NOMO-1 treated with dmso at 0.1 percent for 144 hours (cell line): ENCODE results near the gene OXLD1.
A peak's percentile ranks its signal among the peaks of the same experiment; 100 is the strongest.

Experiments
- DNase-seq: peaks from one replicate; lab custom pipeline; 2025; ENCODE audit not compliant: unreplicated experiment; lab: John Stamatoyannopoulos, UW

OXLD1 gene

DNA sequence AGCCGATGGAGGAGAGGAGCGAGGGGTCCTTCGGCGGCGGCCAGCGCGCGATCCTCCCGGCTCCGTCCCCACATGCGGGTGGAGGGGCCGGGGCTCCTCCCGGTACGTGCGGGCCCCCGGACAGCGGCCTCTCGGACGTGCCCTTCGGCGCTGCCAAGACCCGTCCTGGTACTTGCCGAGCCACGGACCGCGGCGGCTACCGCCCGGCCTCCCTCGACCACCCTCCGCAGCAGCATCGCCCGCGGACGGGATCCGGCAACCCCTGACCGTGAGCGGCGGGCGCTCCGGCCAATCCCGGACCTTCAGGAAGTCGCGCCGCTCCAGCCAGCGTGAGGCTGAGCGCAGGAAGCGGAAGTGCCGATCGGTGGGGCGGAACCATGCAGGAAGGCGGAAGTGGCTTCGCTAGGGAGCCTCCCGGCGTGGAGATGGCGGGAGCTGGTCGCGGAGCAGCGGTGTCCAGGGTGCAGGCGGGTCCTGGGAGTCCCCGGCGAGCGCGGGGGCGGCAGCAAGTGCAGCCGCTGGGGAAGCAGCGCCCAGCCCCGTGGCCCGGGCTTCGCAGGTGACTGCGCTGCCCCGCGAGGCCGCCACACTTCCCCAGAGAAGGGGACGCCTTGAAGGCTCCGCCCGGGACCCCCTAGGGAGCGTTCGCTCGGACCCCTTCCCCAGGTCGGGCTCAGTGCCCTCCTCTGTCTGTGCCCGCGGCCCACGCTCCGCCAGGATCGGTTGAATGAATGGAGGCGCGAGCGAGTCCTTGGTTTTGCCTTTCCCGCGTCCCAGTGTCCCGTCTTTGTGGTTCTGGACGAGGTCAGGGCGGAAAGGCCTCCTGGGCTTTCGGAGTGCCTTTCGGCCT, at the start of gene OXLD1, which contains the start of gene CCDC137:
TSS of gene OXLD1 (minus strand) at position 264 of the 850 bp plus-strand sequence. CDS start at position 236, 28 bp downstream.
TSS of gene CCDC137 (plus strand) at position 396 of the 850 bp plus-strand sequence. CDS start at position 426, 30 bp downstream.
- peak; percentile 93 for DNase-seq

DNA sequence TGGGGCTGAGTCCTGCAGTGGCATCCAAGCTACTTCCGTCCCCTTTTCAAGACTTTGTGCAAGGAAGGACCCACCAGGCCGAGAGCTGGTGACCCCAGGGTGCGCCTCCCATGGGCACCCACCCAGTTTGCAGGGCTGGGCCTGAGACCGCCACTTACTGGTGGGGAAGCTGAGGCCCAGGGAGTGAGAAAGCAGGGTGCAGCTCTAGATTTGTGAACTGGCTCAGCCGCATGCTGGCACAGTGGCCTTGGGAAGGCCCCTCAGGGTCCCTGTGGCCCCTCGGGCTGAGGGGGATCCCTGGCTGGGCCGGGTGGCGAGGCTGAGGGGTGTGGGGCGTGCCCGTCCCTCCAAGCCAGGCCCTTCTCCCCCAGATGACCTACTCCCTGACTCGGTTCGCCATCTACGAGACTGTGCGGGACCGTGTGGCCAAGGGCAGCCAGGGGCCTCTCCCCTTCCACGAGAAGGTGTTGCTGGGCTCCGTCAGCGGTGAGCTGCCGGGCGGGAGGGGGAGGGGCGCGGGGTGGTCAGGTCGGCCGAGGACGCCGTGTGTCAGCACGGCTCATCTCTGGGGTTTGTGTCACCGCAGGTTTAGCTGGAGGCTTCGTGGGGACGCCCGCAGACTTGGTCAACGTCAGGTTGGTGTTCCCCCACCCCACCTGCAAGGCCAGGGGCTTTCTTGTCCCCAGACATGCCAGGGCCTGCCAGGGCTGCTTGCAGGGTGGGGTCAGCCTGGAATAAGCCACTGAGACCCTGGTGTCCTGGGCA, 48.9 kb upstream of the OXLD1 start:
- DNase-seq, result no peak

DNA sequence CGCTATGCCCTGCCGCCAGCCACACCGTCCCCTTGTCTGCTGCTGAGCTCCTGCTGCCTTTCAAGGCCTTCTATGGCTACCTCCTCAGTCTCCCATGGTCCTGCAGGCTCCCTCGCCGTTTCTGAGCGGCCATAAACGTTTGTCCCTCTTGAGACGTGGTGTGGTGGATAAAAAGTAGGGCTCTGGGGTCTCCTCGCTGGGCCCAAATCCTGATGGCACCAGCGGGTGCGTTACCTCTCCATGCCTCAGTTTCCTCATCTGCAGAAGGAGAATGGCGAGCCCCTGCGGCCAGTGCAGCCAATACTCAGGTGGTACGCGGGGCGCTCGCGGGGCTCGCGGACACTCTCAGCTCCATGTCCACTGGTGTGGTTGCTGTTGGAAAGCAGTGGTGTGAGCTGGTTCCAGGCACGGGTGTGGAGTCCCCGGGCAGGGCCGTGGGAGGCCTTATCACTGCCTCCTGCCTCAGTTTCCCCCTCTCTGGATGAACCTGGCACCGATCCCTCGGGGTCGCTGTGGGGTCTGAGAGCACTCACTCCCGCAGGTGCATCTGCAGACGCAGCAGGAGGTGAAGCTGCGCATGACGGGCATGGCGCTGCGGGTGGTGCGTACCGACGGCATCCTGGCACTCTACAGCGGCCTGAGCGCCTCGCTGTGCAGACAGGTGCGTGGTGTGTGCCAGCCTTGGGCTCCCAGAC, 48.2 kb upstream of the OXLD1 start:
- DNase-seq, result no peak

DNA sequence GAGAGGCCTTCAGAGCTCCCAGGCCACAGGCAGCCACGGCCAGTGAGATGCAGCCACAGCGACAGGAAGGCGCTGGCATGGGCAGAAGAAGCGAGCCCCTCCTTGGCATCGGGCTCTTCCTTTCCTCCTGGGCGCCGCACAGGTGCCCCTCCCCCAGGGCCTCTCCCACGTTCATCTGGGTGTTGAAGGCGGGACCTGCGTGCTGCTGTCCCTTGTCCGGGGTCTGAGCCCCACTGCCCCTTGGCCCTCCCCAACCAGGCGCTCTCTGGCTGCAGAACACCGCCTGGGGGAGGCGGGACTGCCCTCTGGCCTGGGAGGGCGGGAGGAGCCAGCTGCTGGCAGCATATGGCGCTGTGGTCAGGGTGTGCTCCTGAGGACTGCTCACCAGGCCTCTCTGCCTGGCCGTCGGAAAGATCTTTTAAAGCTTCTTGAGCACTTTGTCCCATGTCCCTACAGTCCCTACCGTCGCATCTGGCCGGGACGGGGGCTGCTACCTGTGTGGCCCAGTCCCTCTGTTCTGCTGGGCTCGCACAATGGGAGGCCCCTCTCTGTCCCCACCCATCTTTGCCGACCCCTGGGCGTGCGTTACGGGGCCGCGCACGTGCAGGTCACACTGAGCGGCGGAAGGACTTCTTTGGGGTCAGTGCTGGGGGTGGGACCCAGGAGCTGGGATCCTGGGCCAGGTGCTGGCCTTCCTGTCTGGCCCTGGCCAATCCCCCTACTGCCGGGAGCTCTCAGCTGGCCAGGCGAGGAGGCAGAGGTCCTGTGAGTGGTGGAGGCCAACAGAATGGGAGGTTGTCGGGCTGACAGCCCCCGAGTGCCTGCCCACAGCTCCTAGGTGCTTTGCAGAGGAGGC, 47.4 kb upstream of the OXLD1 start:
- DNase-seq, result no peak

DNA sequence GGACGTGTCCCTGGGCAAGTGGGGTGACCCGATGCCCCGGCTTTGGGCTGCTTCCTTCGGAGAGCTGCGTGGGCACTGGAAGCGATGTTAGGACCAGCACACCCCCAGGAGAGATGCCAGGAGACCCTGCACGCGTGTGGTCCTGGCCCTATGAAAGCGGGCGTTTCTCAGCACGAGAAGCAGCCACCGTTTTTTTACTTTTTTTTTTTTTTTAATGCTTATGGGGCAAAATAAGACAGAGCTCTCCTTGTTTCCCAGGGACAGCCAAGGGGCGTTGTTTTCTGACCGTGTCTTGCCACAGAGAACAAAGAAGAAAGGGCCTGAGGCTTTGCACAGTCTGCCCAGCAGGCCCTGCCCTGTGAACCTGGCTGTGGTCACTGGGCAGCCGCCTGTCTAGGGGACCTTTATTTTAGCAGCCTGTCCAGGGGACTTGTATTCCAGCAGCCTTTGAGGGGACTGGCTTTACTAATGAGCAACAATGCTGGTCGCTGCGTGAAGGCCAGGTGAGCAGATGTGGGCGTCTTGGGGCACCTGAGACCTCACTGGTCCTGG, 46.7 kb upstream of the OXLD1 start:
- no peak for DNase-seq

DNA sequence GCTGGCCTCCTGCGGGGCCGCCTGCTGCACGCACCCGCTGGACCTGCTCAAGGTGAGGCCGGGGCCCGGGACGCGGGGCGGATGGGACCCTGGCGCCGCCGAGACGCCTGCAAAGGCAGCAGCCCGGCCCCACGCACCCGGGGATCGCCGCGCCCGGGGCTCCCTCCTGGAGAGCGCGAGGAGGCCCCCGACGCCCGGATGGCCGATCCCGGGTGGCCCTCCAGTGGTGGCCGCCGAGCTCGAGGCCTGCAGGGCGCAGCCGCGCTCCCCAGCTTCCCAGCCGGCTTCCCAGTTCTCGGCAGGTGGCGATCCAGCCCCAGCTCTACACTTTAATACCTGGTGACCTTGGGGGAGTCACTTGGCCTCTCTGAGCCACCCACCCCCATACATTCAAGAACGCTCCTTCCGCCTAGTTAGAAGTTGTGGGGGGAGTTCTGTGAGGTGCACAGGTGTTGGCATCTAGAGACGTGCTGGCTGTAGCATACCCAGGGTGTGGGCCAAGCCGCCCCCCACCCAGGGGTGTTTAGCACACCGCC, 46.1 kb upstream of the OXLD1 start:
- DNase-seq, result no peak

DNA sequence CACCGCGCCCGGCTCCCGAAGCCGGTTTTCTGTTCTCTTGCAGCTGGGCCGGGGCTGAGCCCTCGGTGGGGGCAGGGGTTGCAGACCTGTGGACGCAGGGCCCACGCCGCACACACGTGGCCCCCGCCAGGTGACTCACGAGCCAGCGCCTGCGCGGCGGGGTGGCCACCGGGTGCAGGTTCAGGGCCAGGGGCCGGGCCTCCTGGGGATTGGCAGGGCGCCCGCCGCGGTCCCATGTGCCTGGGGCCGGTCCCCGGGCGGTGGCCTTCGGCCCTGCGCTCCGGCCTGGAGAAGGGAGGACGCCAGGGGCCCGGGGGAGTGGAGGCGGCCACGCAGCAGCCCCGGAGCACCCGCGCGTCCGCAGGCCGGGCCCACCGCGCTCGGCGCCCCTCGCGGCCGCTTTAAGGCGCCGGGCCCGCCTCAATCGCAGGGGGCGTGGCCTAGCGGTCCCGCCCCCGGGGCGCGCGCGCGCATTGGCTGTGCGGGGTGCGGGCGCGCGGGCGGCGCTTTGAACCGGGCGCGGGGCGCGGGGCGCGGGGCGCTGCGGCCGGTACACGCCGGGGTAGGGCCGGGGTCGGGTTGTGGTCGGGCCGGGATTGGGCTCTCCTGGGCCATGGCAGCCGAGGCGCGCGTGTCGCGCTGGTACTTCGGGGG, 45.5 kb upstream of the OXLD1 start, which contains the start of gene SLC25A10:
TSS of gene SLC25A10 (plus strand) at position 471 of the 654 bp plus-strand sequence. CDS start at position 614, 143 bp downstream.
- DNase-seq, result peak; percentile 76

DNA sequence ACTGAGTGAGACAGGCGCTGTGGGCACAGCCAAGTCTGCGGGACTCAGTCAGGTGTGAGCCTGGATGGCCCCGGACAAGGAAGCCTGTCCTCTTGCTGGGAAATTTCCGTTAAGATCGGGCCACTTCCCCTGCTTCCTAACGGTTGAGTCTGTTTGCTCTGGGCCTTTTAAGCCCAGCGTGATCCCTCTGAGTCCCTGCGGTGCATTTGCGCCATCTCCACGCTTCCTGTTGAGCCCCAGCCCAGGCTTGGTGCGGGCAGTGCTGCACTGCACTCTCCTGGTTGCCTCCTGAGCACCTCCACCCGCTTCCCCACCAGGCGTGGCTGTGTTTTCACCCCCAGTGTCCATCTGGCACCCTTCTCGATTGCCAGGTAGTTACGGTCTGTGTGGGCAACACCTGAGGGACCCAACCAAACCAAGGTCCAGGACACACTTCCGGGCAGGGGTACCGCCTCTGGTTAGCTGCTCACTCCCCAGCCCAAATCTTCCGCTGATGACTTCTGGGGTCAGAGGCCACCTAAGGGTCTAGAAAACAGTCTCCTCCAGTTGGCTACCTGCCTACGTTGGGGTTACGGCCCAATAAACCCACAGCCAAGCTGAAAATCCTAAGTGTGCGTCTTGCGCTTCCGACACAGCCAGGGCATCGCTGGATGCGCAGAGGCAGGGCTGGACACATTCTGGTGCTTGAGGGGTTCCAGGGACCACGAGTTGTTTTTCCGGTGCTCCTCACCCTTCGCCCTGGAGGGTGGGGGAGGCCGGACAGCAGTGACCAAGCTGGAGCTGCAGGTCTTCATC, 44.3 kb upstream of the OXLD1 start:
- peak; percentile 24 for DNase-seq

DNA sequence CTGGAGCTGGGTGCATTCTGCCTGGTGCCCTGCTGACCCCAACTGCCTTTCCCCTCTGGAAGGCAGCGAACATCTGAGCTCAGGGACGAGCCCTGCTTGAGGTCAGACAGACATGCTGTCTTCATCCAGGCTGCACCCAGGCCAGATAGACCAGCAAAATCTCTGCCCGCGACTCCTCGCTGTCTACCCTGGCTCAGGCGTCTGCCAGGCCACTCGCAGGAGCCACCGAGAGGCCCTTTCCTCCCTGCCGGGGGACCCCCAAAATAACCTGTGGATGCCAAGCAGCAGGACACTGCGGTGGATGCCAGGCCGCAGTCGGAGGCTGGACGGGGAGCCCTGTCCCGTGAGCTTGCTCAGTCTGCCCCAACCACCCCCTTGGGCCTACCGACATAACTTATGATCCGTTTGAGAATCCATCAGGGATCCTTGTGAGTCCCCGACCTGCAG, 42.4 kb upstream of the OXLD1 start:
- no peak for DNase-seq

DNA sequence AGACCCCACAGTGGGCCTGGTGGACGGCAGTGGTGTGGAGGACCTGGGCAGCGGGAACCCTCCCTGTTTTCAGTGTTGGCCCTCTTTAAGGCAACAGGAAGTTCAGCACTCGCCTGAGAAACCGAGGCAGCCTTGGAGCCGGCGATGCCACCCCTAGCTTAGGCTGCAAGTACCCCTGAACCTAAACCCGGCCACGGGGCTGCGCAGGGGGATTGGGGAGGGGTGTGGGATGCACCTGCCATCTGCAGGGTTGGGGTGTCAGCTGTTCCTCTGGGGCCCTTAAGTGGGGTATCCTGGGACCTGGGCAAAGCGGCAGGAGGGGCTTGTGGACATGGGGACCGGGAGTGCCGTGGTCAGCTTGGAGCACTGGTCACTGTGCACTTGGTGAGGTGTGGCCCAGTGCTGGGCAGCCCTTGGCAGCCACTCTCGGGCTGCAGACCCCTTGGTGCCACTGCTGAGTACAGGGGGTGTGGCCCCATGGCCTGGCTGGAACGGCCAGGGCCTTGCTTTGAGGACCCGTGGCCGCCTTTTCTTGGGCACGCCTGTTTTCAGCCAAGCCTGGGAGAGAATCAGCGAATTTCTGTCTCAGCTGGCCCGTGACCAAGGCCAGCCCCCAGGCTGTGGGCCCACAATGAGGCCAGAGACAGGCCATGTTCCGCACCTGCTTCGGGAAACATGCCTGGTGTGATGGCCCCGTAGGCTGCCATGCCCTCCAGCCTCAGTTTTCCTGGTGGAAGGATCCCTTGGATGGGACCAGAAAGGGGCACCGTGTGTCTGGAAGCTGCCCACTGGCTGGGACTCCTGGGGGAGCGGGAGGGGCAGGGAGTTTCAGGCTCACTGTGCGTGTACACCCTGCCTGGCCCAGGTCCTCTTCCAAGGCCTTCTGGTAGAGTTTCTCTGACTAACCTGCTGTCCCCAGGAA, 41.6 kb upstream of the OXLD1 start:
- DNase-seq, result no peak

DNA sequence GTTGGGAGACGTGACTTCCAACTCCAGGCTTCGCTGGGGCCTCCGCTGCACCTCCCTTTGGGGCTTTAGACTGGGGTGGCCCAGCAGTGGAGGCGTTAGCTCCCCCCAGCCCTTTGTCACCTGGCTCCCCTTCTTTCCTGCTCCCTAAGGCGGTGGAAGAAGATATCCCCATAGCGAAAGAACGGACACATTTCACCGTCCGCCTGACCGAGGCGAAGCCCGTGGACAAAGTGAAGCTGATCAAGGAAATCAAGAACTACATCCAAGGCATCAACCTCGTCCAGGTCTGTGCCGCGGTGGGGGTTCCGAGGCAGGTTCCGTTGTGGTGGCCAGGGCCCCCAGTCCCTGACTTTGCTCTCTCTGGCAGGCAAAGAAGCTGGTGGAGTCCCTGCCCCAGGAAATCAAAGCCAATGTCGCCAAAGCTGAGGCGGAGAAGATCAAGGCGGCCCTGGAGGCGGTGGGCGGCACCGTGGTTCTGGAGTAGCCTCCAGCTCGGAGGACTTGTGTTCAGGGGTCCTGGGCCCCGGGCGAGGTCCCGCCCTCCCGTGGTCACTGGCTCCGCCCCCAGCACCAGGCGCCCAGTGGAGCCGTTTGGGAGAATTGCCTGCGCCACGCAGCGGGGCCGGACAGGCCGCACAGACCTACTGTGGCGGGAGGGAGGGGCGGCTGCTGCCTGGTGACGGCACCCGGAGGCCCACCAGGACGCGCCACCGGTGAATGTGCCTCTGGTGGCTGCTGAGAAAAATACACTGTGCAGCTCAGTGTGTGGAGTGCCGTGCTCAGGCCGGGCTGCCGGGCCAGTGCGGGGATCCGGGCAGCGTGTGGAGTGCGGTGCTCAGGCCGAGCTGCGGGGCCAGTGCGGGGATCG, 40.6 kb upstream of the OXLD1 start:
- DNase-seq, result no peak

DNA sequence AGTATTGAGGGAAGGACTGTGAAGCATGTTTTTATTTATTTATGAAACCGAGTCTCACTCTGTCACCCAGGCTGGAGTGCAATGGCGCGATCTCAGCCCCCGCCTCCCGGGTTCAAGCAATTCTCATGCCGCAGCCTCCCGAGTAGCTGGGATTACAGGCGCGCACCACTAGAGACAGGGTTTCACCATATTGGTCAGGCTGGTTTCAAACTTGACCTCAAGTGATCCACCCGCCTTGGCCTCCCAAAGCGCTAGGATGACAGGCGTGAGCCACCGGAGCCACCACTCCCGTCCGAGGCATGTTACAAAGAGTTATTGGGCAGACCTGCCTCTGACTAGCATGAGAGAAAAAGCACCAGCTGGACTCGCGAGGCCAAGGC, 39.8 kb upstream of the OXLD1 start:
- DNase-seq, result no peak

DNA sequence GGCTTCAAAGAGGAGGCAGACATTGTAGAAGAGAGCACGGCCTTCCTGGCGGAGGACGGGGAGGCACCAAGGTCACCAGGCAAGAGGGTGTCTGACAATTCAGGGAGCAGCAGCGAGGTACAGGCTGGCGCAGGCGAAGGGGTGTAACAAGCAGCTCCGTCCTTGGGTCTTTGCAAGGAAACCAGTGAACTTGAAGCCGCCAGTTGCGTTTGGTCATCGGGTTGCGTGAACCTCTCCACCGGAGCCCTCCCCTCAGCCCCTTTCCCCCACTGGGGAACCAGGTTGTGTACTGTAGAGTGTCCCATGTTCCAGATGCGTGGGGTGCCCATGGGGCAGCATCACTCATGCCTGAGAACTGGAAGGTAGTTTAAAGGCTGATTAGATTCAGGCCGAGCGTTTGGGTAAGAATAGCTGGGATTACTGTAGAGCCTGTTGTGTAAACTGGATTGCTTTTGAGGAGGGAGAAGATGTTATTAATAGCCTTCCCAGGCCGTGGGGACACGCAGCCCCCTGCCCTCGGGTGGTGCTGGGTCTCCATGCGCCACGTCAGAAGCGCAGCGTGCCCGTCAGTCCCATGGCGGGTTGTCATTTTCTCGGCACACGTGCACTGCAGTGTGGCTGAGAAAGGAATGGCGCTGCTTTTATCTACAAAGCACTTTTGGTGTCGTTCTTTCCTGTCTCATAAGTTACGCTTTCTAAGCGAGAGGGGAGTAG, 39.3 kb upstream of the OXLD1 start:
- DNase-seq, result no peak

DNA sequence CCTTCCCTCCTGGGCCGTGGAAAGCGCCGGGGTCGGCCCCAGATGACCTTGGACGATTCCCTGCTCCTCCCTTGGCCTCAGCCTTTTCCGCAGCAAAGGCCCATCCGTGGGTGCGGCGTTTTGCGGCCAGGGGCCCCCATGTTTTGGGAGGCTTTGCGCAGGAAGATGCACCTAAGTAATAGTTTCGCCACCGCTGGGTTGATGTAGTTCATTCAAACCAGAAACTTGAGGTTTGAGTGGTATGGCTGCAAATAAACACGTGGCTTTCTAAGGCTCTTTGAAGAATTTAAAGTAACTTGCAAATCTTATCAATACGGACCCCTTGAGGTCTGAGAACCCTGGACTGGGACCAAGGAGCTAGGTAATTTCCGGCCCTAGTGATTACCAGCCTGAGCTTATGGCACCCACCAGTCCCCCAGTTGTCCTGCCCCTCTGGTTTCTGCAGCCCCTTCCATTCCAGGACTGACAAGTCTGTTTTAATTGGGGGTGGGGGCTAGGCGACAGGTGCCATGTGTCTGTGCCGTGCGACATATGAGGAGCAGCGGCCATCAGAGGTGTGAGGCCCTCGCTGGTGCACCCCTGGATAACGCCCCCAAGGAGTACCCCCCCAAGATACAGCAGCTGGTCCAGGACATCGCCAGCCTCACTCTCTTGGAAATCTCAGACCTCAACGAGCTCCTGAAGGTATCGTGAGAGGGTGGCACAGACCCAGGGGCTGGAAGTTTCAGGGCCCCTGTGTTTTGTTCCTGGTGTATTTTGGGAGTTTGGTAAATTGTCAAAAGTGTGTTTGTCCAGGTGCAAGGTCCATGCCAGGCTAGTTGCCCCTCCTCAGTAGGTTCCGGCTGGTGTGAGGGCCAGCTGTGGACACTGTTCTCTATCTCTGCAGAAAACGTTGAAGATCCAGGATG, 37.6 kb upstream of the OXLD1 start:
- no peak for DNase-seq
